Esophagus squamous epithelium (tissue), 4 donors: ENCODE measurements around the gene TBC1D5.

Source experiments
- POLR2A ChIP-seq, 4 donors: fragments of 450-650 bp; IDR thresholded peaks; one replicate each; pipeline ENCODE4 v1.6.1; 2017; ENCODE audit warnings: antibody characterized with exemption in 4 of 4, mild to moderate bottlenecking in 4 of 4, moderate library complexity in 3 of 4
- TF ChIP-seq, protein P1 (sequence below), 6 experiments: fragments of 450-650 bp in 4 of 6; fragments of 200-600 bp in 2 of 6; sonication (generic) in 2 of 6; IDR thresholded peaks; one replicate each; pipeline ENCODE4 v1.5.1; 2016 to 2019; ENCODE audit warnings: antibody characterized with exemption in 6 of 6, mild to moderate bottlenecking in 4 of 6, moderate library complexity in 4 of 6

DNA sequence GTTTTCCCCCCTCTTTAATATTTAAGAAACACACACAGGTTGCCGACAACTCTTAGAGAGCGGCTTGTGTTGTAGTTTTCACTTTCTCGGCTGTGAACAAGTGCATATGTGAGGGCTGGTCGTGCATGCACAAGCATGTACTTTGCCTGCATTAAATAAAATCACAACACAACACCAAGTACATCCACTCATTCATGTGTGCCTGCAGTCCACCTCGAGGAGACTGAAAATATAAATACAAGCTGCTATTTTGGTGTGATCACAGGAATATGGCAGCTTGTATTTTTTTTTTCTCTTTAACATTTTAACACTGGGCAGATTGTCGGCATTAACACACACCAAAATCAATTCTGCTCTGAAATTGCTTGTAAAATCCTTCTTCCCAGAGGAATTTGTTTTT lies 346.4 kb downstream of the TBC1D5 start:
- no peak for TF ChIP-seq POLR2A (IDR thresholded peaks at IDR 0.05)
- TF ChIP-seq, protein P1, sequence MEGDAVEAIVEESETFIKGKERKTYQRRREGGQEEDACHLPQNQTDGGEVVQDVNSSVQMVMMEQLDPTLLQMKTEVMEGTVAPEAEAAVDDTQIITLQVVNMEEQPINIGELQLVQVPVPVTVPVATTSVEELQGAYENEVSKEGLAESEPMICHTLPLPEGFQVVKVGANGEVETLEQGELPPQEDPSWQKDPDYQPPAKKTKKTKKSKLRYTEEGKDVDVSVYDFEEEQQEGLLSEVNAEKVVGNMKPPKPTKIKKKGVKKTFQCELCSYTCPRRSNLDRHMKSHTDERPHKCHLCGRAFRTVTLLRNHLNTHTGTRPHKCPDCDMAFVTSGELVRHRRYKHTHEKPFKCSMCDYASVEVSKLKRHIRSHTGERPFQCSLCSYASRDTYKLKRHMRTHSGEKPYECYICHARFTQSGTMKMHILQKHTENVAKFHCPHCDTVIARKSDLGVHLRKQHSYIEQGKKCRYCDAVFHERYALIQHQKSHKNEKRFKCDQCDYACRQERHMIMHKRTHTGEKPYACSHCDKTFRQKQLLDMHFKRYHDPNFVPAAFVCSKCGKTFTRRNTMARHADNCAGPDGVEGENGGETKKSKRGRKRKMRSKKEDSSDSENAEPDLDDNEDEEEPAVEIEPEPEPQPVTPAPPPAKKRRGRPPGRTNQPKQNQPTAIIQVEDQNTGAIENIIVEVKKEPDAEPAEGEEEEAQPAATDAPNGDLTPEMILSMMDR (IDR thresholded peaks at IDR 0.05) = no peak
